GM18505 (cell line): Measurements from ENCODE around the gene SPTLC3.
A peak's percentile ranks its signal among the peaks of the same experiment; 100 is the strongest.

Experiments
- ATAC-seq: cut with Tn5 transposase; IDR thresholded peaks from one replicate; pipeline ENCODE4 v1.9.1; 2021; ENCODE audit not compliant: unreplicated experiment
- POLR2A ChIP-seq: IDR thresholded peaks from 4 replicates; pipeline ENCODE4 v1.6.1; 2011; ENCODE audit warnings: borderline replicate concordance; ENCODE audit not compliant: insufficient read depth, insufficient read length; ENCODE audit errors: extremely low read depth

SPTLC3 gene

DNA sequence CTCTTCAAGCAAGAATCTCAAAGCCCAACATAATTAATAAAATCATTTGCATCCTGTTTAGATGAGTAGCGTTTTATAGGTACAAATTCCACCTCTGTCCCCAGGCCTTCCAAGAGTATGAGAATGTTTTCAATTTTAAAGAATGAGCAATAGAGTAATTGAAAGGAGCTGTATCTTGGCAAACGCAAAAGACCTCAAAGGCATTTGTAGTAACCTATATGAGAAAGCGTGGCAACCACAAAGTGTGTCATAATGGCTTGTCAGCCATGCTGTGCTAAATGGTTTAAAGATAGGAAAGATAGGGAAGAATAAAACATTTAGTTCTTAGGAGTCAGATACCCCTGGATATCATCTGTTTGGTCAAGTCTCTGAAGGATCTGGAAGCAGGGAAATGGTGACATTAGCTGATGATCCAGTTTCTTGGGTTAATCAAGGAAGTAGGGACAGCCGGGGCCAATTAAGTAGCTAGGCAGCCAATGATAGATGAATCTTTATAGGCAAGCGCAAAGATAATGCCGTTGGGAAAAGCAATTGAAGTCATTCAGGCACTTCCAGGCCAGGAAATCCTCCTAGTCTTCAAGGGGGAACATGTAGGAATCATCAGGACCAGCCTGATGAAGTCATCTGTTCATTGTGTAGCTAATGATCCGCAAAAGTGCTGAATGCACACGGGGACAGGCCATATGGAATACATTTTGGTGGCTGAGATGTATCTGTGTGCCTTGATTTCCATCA lies 140.8 kb downstream of the SPTLC3 start:
- no peak for ATAC-seq
- TF ChIP-seq POLR2A: no peak

DNA sequence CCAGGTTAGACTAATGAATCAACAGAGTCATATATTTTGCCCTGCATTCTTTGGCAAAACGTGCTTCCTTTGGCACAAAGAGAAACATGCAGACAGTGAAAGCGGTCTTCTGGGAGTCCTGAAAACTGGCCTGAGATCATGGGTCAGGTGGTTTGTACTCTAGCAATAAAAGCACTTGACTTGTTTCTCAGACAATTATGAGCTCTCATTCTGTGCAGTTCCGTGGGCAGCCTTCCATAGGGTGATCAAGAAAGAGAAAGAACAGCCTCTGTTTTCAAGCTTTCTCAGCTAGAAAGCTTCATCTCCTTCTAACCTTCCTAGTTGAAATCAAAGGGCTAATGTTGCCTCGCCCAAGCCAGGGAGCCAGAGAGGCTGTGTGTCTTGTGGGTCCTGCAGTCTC lies 149.6 kb downstream of the SPTLC3 start:
- TF ChIP-seq POLR2A: no peak
- ATAC-seq: no peak

DNA sequence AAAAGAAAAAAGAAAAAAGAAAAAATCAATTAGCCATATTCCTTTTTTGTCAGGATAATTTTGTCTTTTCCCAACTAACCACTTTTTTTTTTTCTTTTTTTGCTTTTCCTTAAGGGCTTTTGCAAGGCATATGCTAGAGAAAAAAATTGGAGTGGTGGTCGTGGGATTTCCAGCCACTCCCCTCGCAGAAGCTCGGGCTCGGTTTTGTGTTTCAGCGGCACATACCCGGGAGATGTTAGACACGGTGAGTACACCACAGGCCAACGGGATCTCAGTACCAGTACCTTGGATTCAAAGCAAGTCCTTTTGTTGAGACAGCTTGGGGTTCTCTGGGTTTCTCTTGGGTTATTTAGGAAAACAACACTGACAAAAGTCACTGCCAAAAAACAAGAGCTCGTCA lies 151.1 kb downstream of the SPTLC3 start:
- ATAC-seq: no peak
- TF ChIP-seq POLR2A: no peak

DNA sequence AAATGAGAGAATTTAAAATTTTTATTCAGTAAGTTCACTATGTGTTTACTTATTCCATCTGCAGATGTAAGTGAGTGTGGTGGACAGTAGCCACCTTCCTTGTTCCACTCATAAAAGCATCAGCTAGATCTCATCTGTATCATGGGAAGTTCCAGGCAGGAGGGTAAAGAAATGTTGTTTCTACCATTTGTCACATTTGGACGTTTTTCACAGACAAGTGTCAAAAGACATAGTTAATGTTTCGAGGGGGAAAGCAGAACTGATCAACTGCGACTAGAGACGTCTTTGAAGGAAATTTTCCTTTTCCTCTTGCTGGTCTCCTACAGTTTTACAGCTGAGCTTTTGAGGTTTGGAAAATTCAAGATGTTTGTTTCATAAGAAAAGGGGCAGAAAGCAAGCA lies 156.4 kb downstream of the SPTLC3 start:
- no peak for ATAC-seq
- no peak for TF ChIP-seq POLR2A

DNA sequence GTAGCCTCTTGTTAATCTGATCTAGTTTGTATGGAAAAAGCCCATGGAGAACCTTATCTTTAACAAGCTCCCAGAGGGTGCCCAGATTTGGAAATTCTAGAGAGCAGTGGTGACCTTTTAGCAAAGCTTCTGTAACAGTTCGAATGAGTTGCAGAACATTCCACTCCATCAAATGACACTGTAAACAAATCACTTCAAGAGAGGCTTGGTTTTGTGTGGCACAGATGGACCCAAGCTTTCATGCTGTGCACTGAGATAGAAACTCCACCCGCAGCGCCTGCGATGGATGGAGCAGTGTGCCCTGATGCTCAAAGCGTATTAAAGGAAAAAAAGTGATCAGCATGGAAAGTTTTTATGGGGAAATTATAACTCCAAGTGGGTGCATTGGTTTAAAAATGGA lies 157.2 kb downstream of the SPTLC3 start:
- no peak for TF ChIP-seq POLR2A
- no peak for ATAC-seq

DNA sequence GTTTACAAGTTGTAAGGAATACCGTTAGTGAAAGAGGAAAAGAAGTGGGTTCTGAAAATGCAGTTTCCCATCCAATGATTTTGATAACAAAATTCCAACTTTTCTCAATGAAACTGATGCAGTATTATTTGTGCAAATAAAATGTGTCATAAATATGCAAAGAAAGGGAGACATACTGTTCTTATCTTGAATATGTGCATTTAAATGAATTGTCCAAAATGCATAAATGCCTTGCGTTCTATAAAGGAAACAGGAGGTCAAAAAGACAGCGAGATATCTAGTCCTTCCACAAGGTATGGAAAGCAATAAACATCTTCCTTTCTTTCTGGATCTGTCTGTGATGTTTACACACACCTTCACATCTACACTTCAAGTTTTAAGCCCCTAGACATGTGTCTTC lies 157.7 kb downstream of the SPTLC3 start:
- no peak for ATAC-seq
- no peak for TF ChIP-seq POLR2A

DNA sequence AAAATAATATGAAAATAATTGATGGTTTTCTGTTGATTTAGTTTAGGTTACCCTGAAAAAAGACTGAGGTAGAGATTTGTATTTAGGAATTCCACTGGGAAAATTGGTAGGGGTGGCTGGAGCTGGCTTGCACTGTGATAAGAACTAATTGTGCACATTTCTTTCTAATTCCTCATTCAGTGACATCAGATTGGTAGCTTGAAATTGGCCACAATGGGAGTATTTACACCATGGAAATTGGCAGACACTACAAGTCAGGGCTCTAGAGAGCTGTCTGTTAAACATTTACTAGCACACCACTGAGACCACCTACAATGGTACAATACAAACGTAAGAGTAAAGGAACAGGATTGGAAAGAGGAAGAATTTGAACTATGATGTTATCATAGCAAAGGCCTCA lies 160.3 kb downstream of the SPTLC3 start:
- TF ChIP-seq POLR2A: no peak

DNA sequence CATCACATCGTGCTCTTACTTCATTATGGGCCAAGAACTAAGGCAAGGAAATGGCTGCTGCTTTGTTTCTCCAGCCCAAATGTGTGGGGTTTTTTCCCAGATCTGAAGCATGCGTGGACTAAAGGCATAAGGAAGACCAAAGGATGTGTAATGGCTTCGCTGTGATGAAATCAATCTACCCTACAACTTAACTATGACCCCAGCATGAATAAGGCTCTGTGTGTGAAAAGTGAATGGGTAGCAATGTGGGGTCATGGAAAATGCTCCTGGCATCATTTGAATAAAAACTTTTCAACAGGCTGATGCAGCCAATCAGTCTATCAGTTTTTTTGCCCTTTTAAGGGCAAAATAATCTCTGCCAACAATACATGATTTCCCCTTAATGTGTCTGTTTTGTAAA lies 162.0 kb downstream of the SPTLC3 start:
- ATAC-seq: no peak
- no peak for TF ChIP-seq POLR2A

More for the DNA sequence above, 160.3 kb downstream of the SPTLC3 start:
- no peak for ATAC-seq

DNA sequence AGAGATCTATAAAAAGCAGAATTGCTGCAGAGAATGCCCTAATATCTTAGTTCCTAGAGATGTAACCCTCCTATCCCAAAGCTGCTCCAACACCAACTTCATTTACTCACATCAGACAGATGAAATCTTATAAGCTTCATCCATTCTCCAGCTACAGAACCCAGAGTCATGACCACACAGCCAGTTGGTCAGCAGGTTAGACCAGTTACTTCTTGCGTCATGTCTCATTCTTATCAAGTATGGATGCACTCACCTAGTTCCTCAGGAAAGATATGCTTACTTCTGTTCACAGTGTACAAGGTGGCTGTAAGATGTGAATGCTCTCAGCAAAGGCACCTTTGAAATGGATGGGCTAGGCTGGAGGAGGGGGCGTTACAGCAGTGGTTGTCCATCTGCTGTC lies 164.4 kb downstream of the SPTLC3 start:
- TF ChIP-seq POLR2A: no peak
- no peak for ATAC-seq

DNA sequence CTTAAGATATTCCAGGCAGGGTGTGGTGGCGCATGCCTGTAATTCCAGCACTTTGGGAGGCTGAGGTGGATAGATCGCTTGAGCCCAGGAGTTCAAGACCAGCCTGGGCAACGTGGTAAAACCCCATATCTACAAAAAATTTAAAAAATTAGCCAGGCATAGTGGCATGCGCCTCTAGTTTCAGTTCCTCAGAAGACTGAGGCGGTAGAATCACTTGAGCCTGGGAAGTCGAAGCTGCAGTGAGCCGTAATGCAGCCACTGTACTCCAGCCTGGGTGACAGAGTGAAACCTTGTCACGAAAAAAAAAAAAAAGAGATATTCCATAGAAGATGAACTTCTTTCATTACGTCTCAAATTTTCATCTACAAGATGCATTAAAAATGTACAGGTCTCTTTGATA lies 165.6 kb downstream of the SPTLC3 start:
- TF ChIP-seq POLR2A: no peak
- peak; percentile 96 for ATAC-seq

DNA sequence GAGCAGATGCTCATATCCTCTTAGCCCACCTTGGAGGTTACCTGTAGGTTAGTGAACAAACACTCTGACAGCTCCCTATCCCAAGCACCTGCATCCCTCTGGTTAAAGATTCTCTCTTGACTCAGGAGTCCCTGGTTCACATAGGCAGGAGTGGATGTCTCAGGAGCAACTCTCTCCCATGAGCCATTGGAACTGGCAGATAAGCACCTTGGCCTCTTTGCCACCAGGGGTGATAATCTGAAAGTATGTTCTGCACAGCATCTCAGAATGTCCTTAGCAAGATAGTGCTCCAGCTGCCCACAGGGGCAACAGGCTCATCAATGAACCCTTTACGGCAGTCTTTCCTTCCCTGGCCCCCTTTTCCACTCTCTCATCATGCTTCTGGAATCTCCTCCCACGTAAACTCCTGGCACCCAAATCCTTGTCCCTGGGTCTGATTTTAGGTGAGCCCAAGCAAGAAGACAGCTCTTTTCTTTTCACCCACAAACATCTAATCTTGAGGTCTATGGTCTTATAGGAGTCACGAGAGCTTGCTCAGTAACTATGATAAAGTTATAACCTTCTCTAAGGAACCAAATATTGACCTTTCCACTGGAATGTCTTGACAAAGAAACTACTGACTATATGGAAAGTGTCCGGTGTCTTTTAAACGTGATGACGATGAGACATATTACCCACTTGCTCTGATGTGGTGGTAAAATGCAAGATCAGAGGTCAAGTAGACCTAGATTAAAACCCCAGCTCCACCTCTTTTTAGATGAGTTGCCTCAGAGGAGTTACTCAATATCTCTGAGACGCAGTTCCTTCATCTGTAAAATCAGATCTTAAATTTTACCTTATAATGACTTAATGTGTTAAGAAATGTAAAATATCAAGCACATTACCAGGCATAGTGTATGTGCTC lies 172.5 kb downstream of the SPTLC3 start:
- no peak for TF ChIP-seq POLR2A
- ATAC-seq: no peak

DNA sequence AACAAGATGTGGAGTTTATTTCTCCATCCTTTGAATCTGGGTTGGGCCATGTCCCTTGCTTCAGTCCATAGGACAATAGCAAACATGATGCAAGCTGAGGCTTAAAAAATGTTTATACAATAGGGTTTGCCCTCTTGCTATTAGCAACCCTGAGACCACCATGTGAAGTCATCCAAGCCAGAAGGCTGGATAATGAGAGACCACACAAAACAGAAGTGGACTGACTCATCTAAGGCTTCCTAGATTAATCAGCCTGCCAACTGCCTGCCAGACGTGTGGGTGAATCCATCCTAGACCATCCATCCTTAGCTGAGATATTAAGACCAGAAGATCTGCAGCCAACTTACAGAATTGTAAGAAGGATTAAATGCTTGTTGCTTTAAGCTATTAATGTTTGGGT lies 174.2 kb downstream of the SPTLC3 start:
- peak; percentile 46 for ATAC-seq
- TF ChIP-seq POLR2A: no peak

DNA sequence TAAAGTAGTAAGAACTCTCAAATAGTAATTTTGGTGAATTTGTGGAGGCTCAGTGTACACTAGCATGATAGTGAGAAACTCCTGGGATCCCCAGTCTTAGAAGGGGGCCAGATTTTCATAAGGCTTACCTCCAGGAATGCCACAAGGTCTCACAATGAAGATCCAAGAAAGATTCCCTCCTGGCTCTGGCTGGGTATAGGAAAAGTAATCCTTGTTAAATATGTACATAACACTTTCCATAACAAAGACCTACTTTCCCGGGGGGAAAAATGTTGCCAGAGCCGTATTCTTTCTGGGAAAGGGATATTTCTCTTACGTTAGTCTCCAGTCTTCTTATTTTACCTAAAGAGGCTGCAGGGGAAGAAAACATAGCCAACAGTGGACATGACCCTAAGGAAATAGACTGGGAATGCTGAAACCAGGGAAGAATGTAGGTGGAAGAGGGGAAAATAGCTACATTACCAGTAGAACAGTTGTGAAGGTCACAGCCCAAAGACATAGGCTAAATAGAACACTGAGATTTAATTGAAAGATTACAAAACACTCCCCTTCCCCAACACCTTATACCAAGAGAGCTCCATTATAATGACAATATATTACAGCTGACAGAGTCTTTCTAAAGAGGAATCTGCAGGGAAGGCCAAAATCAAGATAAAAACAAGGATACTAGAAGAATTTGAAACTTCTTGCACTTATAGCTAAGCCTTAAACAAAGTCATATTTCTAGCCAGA lies 177.4 kb downstream of the SPTLC3 start:
- TF ChIP-seq POLR2A: no peak
- no peak for ATAC-seq
